GM10266 (cell line): Measurements from ENCODE around the gene GABRR1.

Experiments used
- DNase-seq: peaks from one replicate; pipeline ENCODE4 v3.0.0; 2012; ENCODE audit errors: extremely low spot score
- CTCF ChIP-seq: IDR thresholded peaks from 2 replicates; pipeline ENCODE4 v1.5.1; 2012; ENCODE audit warnings: mild to moderate bottlenecking, low read depth; ENCODE audit not compliant: control insufficient read depth, insufficient read depth; ENCODE audit errors: missing control alignments

Gene GABRR1

GRCh38 chr6:89221129-89221528 lies 4.0 kb upstream of the GABRR1 start:
- no peak for DNase-seq
- no peak for TF ChIP-seq CTCF

- no peak for DNase-seq
- no peak for TF ChIP-seq CTCF
Observed at GRCh38 chr6:89216411-89216810, 747 bp downstream of the GABRR1 start.

GRCh38 chr6:89215391-89215790 lies 1.8 kb downstream of the GABRR1 start:
- no peak for TF ChIP-seq CTCF
- no peak for DNase-seq

GRCh38 chr6:89214197-89214596 lies 3.0 kb downstream of the GABRR1 start:
- no peak for DNase-seq
- TF ChIP-seq CTCF = no peak

- TF ChIP-seq CTCF = no peak
- no peak for DNase-seq
Observed at GRCh38 chr6:89212472-89212871, 4.7 kb downstream of the GABRR1 start.

GRCh38 chr6:89209457-89209856 lies 7.7 kb downstream of the GABRR1 start:
- TF ChIP-seq CTCF = no peak
- no peak for DNase-seq

GRCh38 chr6:89208551-89208950 lies 8.6 kb downstream of the GABRR1 start:
- no peak for DNase-seq
- TF ChIP-seq CTCF = no peak
